ENCODE results near the gene MR1. TPM values are rescaled to one million over a fixed set of nuclear protein-coding genes. Genes with fewer than 3 reads are reported as not detected.

Gene MR1
- total RNA-seq, 5 donors from 2014 or later (not counting 1 experiment from before 2014, with no cell fraction given) = 18.3 to 30.7 (median 22.7) TPM

- Histone ChIP-seq H3K9me3 (no peaks in the 10 kb centered on the region), H3K4me1 (ENCODE audit: control insufficient read depth in 1 of 2, extremely low read depth in 1 of 2, insufficient read depth in 2 of 2, low read length in 2 of 2) (peaks cover 27 to 44% of the 10 kb centered on the region in 2 experiments), H3K27ac (ENCODE audit: low read length) (no peak overlapping the region), H3K4me3 (ENCODE audit: control insufficient read depth in 1 of 2, extremely low read depth in 1 of 2, low read length in 1 of 2) (no peak overlapping the region), H3K27me3 (replicated peaks in 1 of 2; ENCODE audit: control insufficient read depth in 2 of 2, extremely low read depth in 1 of 2, insufficient read depth in 2 of 2, low read length in 1 of 2) (peaks cover 0 to 17% of the 10 kb centered on the region in 2 experiments), H3K36me3 (ENCODE audit: control insufficient read depth in 2 of 2, extremely low read depth in 1 of 2, insufficient read depth in 1 of 2, low read length in 1 of 2) (no peaks in the 10 kb centered on the region)
- Mint-ChIP-seq H3K4me3 (peak overlapping the region; percentile 24 to 85 (median 77)), H3K9me3 (no peaks in the 10 kb centered on the region), H3K27me3 (peaks cover 0 to 5% of the 10 kb centered on the region in 2 donors), H3K36me3 (no peaks in the 10 kb centered on the region), H3K27ac (no peak overlapping the region), H3K4me1 (peaks cover 44 to 48% (median 48%) of the 10 kb centered on the region in 3 donors)
- no CpG with 5 or more reads among the region's 6 CpGs for WGBS (ENCODE audit: insufficient coverage)
- ChIA-PET POLR2A (interaction anchor here (0.6 to 5.7 kb wide), 4 partner anchors 16 to 137 kb away, joined by 3 to 147 read pairs (median 16); partner anchors contain the start of gene IER5 (in 1 of the 2)), CTCF (interaction anchor here (0.6 to 2.2 kb wide), 7 partner anchors 12 to 45 kb away, joined by 3 to 11 read pairs (median 7); no protein-coding TSS in a partner anchor)
- no peak for DNase-seq
- ATAC-seq (replicated peaks in 1 of 4) = no peak
Observed at GRCh38 chr1:181106479-181106878, 72.7 kb downstream of the MR1 start.

- Mint-ChIP-seq H3K9me3 (no peaks in the 10 kb centered on the region), H3K27ac (no peak overlapping the region), H3K27me3 (peaks cover 0 to 8% of the 10 kb centered on the region in 2 donors), H3K4me3 (no peak overlapping the region), H3K4me1 (peaks cover 37 to 43% (median 42%) of the 10 kb centered on the region in 3 donors), H3K36me3 (no peaks in the 10 kb centered on the region)
- H3K4me3 ChIP-seq (ENCODE audit: control insufficient read depth in 1 of 2, extremely low read depth in 1 of 2, low read length in 1 of 2) = no peak overlapping the region
- no peaks in the 10 kb centered on the region for H3K36me3 ChIP-seq (ENCODE audit: control insufficient read depth in 2 of 2, extremely low read depth in 1 of 2, insufficient read depth in 1 of 2, low read length in 1 of 2)
- peaks cover 20 to 36% of the 10 kb centered on the region in 2 experiments for H3K4me1 ChIP-seq (ENCODE audit: control insufficient read depth in 1 of 2, extremely low read depth in 1 of 2, insufficient read depth in 2 of 2, low read length in 2 of 2)
- H3K27ac ChIP-seq (ENCODE audit: low read length) = no peak overlapping the region
- H3K9me3 ChIP-seq = no peaks in the 10 kb centered on the region
- CTCF ChIA-PET = interaction anchor here (0.5 to 2.2 kb wide), 8 partner anchors 17 to 591 kb away, joined by 3 to 7 read pairs (median 4); no protein-coding TSS in a partner anchor
- WGBS (ENCODE audit: insufficient coverage) = 80% methylated on average over 1 of the region's 2 CpGs
- POLR2A ChIA-PET = interaction anchor here in 1 of 2 donors (5.7 kb wide), 1 partner anchor 17 kb away, joined by 147 read pairs; the partner anchor contains the start of gene IER5
- no peak for ATAC-seq (replicated peaks in 1 of 4)
- H3K27me3 ChIP-seq (replicated peaks in 1 of 2; ENCODE audit: control insufficient read depth in 2 of 2, extremely low read depth in 1 of 2, insufficient read depth in 2 of 2, low read length in 1 of 2) = peaks cover 0 to 20% of the 10 kb centered on the region in 2 experiments
- DNase-seq = no peak
Observed at GRCh38 chr1:181107711-181108110, 73.9 kb downstream of the MR1 start.

GRCh38 chr1:181108304-181108867, 74.6 kb downstream of the MR1 start:
- Mint-ChIP-seq H3K27ac (no peak overlapping the region), H3K36me3 (no peaks in the 10 kb centered on the region), H3K9me3 (no peaks in the 10 kb centered on the region), H3K4me1 (peaks cover 31 to 37% (median 36%) of the 10 kb centered on the region in 3 donors), H3K4me3 (no peak overlapping the region), H3K27me3 (peaks cover 0 to 8% of the 10 kb centered on the region in 2 donors)
- no peaks in the 10 kb centered on the region for H3K36me3 ChIP-seq (ENCODE audit: control insufficient read depth in 2 of 2, extremely low read depth in 1 of 2, insufficient read depth in 1 of 2, low read length in 1 of 2)
- DNase-seq (no peak), ATAC-seq (replicated peaks in 1 of 4) (no peak)
- ChIA-PET POLR2A (no interaction called here), CTCF (interaction anchor here in 1 of 2 donors (0.6 to 2.2 kb wide), 2 partner anchors 24 to 1730 kb away, joined by 3 to 5 read pairs; no protein-coding TSS in a partner anchor)
- H3K4me3 ChIP-seq (ENCODE audit: control insufficient read depth in 1 of 2, extremely low read depth in 1 of 2, low read length in 1 of 2) = no peak overlapping the region
- H3K27ac ChIP-seq (ENCODE audit: low read length) = no peak overlapping the region
- peaks cover 14 to 35% of the 10 kb centered on the region in 2 experiments for H3K4me1 ChIP-seq (ENCODE audit: control insufficient read depth in 1 of 2, extremely low read depth in 1 of 2, insufficient read depth in 2 of 2, low read length in 2 of 2)
- no peaks in the 10 kb centered on the region for H3K9me3 ChIP-seq
- H3K27me3 ChIP-seq (replicated peaks in 1 of 2; ENCODE audit: control insufficient read depth in 2 of 2, extremely low read depth in 1 of 2, insufficient read depth in 2 of 2, low read length in 1 of 2) = peaks cover 0 to 27% of the 10 kb centered on the region in 2 experiments
- WGBS (ENCODE audit: insufficient coverage) = 36% methylated on average over 4 of the region's 7 CpGs

- H3K4me3 Mint-ChIP-seq = no peak overlapping the region
- H3K4me1 ChIP-seq (ENCODE audit: control insufficient read depth in 1 of 2, extremely low read depth in 1 of 2, insufficient read depth in 2 of 2, low read length in 2 of 2) = peaks cover 10 to 20% of the 10 kb centered on the region in 2 experiments
- H3K36me3 ChIP-seq (ENCODE audit: control insufficient read depth in 2 of 2, extremely low read depth in 1 of 2, insufficient read depth in 1 of 2, low read length in 1 of 2) = no peaks in the 10 kb centered on the region
- no peak overlapping the region for H3K27ac Mint-ChIP-seq
- H3K4me1 Mint-ChIP-seq = peaks cover 18 to 23% (median 23%) of the 10 kb centered on the region in 3 donors
- CTCF ChIA-PET = interaction anchor here in 1 of 2 donors (1.0 kb wide), 1 partner anchor 34 kb away, joined by 4 read pairs; no protein-coding TSS in a partner anchor
- peaks cover 0 to 36% of the 10 kb centered on the region in 2 experiments for H3K27me3 ChIP-seq (replicated peaks in 1 of 2; ENCODE audit: control insufficient read depth in 2 of 2, extremely low read depth in 1 of 2, insufficient read depth in 2 of 2, low read length in 1 of 2)
- 92% methylated on average over 2 of the region's 2 CpGs for WGBS (ENCODE audit: insufficient coverage)
- ATAC-seq (replicated peaks in 1 of 4) (no peak), DNase-seq (no peak)
- POLR2A ChIA-PET = no interaction called here
- peaks cover 0 to 8% of the 10 kb centered on the region in 2 donors for H3K27me3 Mint-ChIP-seq
- H3K9me3 ChIP-seq = no peaks in the 10 kb centered on the region
- no peak overlapping the region for H3K27ac ChIP-seq (ENCODE audit: low read length)
- no peaks in the 10 kb centered on the region for H3K36me3 Mint-ChIP-seq
- H3K4me3 ChIP-seq (ENCODE audit: control insufficient read depth in 1 of 2, extremely low read depth in 1 of 2, low read length in 1 of 2) = no peak overlapping the region
- no peaks in the 10 kb centered on the region for H3K9me3 Mint-ChIP-seq
Observed at GRCh38 chr1:181110013-181110412, 76.2 kb downstream of the MR1 start.

Other genes with a start within 250 kb of the MR1 start
- gene KIAA1614, start 121.1 kb upstream of the MR1 start, total RNA-seq = under 1 TPM; 0.05 to 0.38 (median 0.20) TPM
- gene STX6, start 11.1 kb upstream of the MR1 start, total RNA-seq = 10 to 100 TPM; 12.6 to 18.9 (median 17.2) TPM
- gene IER5, start 54.7 kb downstream of the MR1 start, total RNA-seq = 10 to 100 TPM; 26.6 to 85.5 (median 32.2) TPM

Measured in T-cell (primary cell).